Smooth muscle cell (in vitro differentiated cells): ENCODE data around the gene TSPAN13. TPM values are rescaled to one million over a fixed set of nuclear protein-coding genes. Genes with fewer than 3 reads are reported as not detected.
A peak's percentile ranks its signal among the peaks of the same experiment; 100 is the strongest.

Experiments used
- DNase-seq: peaks from one replicate; lab custom pipeline; 2025; ENCODE audit not compliant: unreplicated experiment; lab: John Stamatoyannopoulos, UW
- H2AFZ ChIP-seq: fragments of 200-600 bp; sonication (generic); 2 replicates; pipeline ENCODE4 v1.6.0; 2016; ENCODE audit warnings: antibody characterized with exemption, low read depth, mild to moderate bottlenecking
- H3F3A ChIP-seq: fragments of 200-600 bp; sonication (generic); 2 replicates; pipeline ENCODE4 v1.6.0; 2017; ENCODE audit warnings: antibody characterized with exemption, low read depth
- H3K27ac ChIP-seq: fragments of 200-600 bp; sonication (generic); 2 replicates; pipeline ENCODE4 v1.5.1; 2016; ENCODE audit warnings: low read depth, mild to moderate bottlenecking
- H3K27me3 ChIP-seq: fragments of 200-600 bp; sonication (generic); 2 replicates; pipeline ENCODE4 v1.6.1; 2016; ENCODE audit warnings: low read depth, mild to moderate bottlenecking
- H3K36me3 ChIP-seq: fragments of 200-600 bp; sonication (generic); 2 replicates; pipeline ENCODE4 v1.5.1; 2016; ENCODE audit warnings: low read depth
- H3K4me1 ChIP-seq: fragments of 200-600 bp; sonication (generic); 2 replicates; pipeline ENCODE4 v1.5.1; 2016; ENCODE audit warnings: low read depth
- H3K4me2 ChIP-seq: fragments of 200-600 bp; sonication (generic); 2 replicates; pipeline ENCODE4 v1.6.0; 2016; ENCODE audit warnings: mild to moderate bottlenecking
- H3K4me3 ChIP-seq: fragments of 200-600 bp; sonication (generic); 2 replicates; pipeline ENCODE4 v1.5.1; 2016; ENCODE audit warnings: mild to moderate bottlenecking
- H3K79me2 ChIP-seq: fragments of 200-600 bp; sonication (generic); 2 replicates; pipeline ENCODE4 v1.6.0; 2016; ENCODE audit warnings: low read depth, mild to moderate bottlenecking
- H3K9ac ChIP-seq: fragments of 200-600 bp; sonication (generic); 2 replicates; pipeline ENCODE4 v1.6.0; 2016; ENCODE audit warnings: low read depth
- H3K9me3 ChIP-seq: fragments of 200-600 bp; sonication (generic); replicated peaks from 2 replicates; pipeline ENCODE4 v1.5.1; 2016; ENCODE audit warnings: low read depth
- H4K20me1 ChIP-seq: fragments of 200-600 bp; sonication (generic); 2 replicates; pipeline ENCODE4 v1.6.0; 2016; ENCODE audit warnings: low read depth
- CTCF ChIP-seq: fragments of 200-600 bp; sonication (generic); IDR thresholded peaks from 2 replicates; pipeline ENCODE4 v1.5.1; 2017; ENCODE audit warnings: borderline replicate concordance, mild to moderate bottlenecking, antibody characterized with exemption; ENCODE audit not compliant: insufficient read depth, poor library complexity, severe bottlenecking
- WGBS: methylation state at CpG from one replicate; pipeline ENCODE4 v1.1.7; 2016; ENCODE audit warnings: low lambda C conversion rate; 5-methylcytosine and 5-hydroxymethylcytosine counted together
- polyA plus RNA-seq: library from polyadenylated mRNA; unstranded; fragments of >200 nt; fragmentation: Nextera tagmentation; extraction: Ambion mirVana; gene quantifications from 2 replicates; pipeline ENCODE4 v1.2.1, GENCODE V29; 2016
- total RNA-seq: library from RNA; depleted of rRNA; stranded (reverse); fragments of >200 nt; gene quantifications from 2 replicates; pipeline ENCODE4 v1.2.3, GENCODE V29; 2014

The TSPAN13 gene
- total and polyA plus RNA-seq, 2 experiments from 2014 or later, result 103 to 142 TPM

- no peak overlapping the region for H2AFZ ChIP-seq
- H3K9me3 ChIP-seq, result no peaks in the 10 kb centered on the region
- no peak overlapping the region for H3K4me3 ChIP-seq
- peak overlapping the region; percentile 43 for H3K27ac ChIP-seq
- H4K20me1 ChIP-seq, result no peaks in the 10 kb centered on the region
- H3K4me1 ChIP-seq, result peaks cover 27% of the 10 kb centered on the region
- no peaks in the 10 kb centered on the region for H3K79me2 ChIP-seq
- DNase-seq, result no peak
- H3K4me2 ChIP-seq, result no peak overlapping the region
- no peak overlapping the region for H3K9ac ChIP-seq
- TF ChIP-seq CTCF, result no peak
- H3K27me3 ChIP-seq, result no peaks in the 10 kb centered on the region
- H3K36me3 ChIP-seq, result no peaks in the 10 kb centered on the region
- WGBS, result 87% methylated on average over 3 of the region's 3 CpGs
- peaks cover 18% of the 10 kb centered on the region for H3F3A ChIP-seq
Measured at GRCh38 chr7:16742547-16742946, 11.0 kb upstream of the TSPAN13 start.

GRCh38 chr7:16743236-16743635 is 10.3 kb upstream of the TSPAN13 start:
- no peak for TF ChIP-seq CTCF

GRCh38 chr7:16744518-16745250 is 8.9 kb upstream of the TSPAN13 start:
- Histone ChIP-seq H3K4me2 (no peak overlapping the region), H3K27me3 (no peaks in the 10 kb centered on the region), H3K9ac (no peak overlapping the region), H3K4me1 (peaks cover 27% of the 10 kb centered on the region), H3K4me3 (no peak overlapping the region), H3K36me3 (no peaks in the 10 kb centered on the region), H2AFZ (no peak overlapping the region), H4K20me1 (no peaks in the 10 kb centered on the region), H3F3A (no peaks in the 10 kb centered on the region), H3K79me2 (no peaks in the 10 kb centered on the region), H3K9me3 (no peaks in the 10 kb centered on the region), H3K27ac (no peak overlapping the region)
- 82% methylated on average over 6 of the region's 6 CpGs for WGBS
- no peak for DNase-seq
- TF ChIP-seq CTCF, result no peak

More at GRCh38 chr7:16743236-16743635, 10.3 kb upstream of the TSPAN13 start:
- peak overlapping the region; percentile 33 for H3K4me2 ChIP-seq
- no peaks in the 10 kb centered on the region for H3K9me3 ChIP-seq
- no peaks in the 10 kb centered on the region for H3K27me3 ChIP-seq
- H3K9ac ChIP-seq, result no peak overlapping the region
- H2AFZ ChIP-seq, result peak overlapping the region; percentile 60
- no peaks in the 10 kb centered on the region for H3K36me3 ChIP-seq
- H3K27ac ChIP-seq, result peak overlapping the region; percentile 43
- H3F3A ChIP-seq, result peaks cover 12% of the 10 kb centered on the region
- no peaks in the 10 kb centered on the region for H4K20me1 ChIP-seq
- no peak overlapping the region for H3K4me3 ChIP-seq
- 43% methylated on average over 4 of the region's 4 CpGs for WGBS
- peaks cover 27% of the 10 kb centered on the region for H3K4me1 ChIP-seq
- no peak for DNase-seq
- no peaks in the 10 kb centered on the region for H3K79me2 ChIP-seq

GRCh38 chr7:16745645-16746044 is 7.9 kb upstream of the TSPAN13 start:
- no peaks in the 10 kb centered on the region for H3K27me3 ChIP-seq
- H4K20me1 ChIP-seq, result no peaks in the 10 kb centered on the region
- H3K4me1 ChIP-seq, result peaks cover 27% of the 10 kb centered on the region
- H3K4me3 ChIP-seq, result no peak overlapping the region
- H3K4me2 ChIP-seq, result no peak overlapping the region
- no peak for DNase-seq
- TF ChIP-seq CTCF, result no peak
- H2AFZ ChIP-seq, result no peak overlapping the region
- H3K9me3 ChIP-seq, result no peaks in the 10 kb centered on the region
- no peak overlapping the region for H3K27ac ChIP-seq
- no peaks in the 10 kb centered on the region for H3F3A ChIP-seq
- H3K36me3 ChIP-seq, result no peaks in the 10 kb centered on the region
- no peak overlapping the region for H3K9ac ChIP-seq
- H3K79me2 ChIP-seq, result no peaks in the 10 kb centered on the region
- 49% methylated on average over 2 of the region's 2 CpGs for WGBS
